Brain microvascular endothelial cell (primary cell): Measurements from ENCODE around the gene GLRX3.

Experiments used
- DNase-seq: peaks from one replicate; pipeline ENCODE4 v3.0.0-alpha.2; 2020
- H3K27ac ChIP-seq: fragments of 250-450 bp; sonication (Bioruptor Pico); 2 replicates; pipeline ENCODE4 v1.5.1; 2020; ENCODE audit warnings: mild to moderate bottlenecking, moderate library complexity
- H3K27me3 ChIP-seq: fragments of 250-450 bp; sonication (Bioruptor Pico); replicated peaks from 2 replicates; pipeline ENCODE4 v1.5.1; 2020; ENCODE audit warnings: mild to moderate bottlenecking
- H3K36me3 ChIP-seq: fragments of 250-450 bp; sonication (Bioruptor Pico); replicated peaks from 2 replicates; pipeline ENCODE4 v1.5.1; 2020; ENCODE audit warnings: mild to moderate bottlenecking
- H3K4me3 ChIP-seq: 2 replicates; pipeline ENCODE4 v1.5.1; 2011; ENCODE audit warnings: low read depth, mild to moderate bottlenecking, control low read depth, low read length, moderate library complexity
- CTCF ChIP-seq: IDR thresholded peaks from 2 replicates; pipeline ENCODE4 v1.5.1; 2011; ENCODE audit warnings: low read depth, mild to moderate bottlenecking, moderate library complexity, low read length, control low read depth, inconsistent platforms; ENCODE audit errors: missing control alignments
- in situ Hi-C: cut with HindIII; loops from 2 replicates; pipeline ENCODE4 v1.10.0; 2017; ENCODE audit warnings: low sequenced_read_pairs, low pct_ligation_motif_present

GLRX3 gene

GRCh38 chr10:130190055-130190736 is 54.0 kb downstream of the GLRX3 start:
- H3K27me3 ChIP-seq, result no peaks in the 10 kb centered on the region
- H3K27ac ChIP-seq, result no peak overlapping the region
- peak overlapping the region; percentile 63 for H3K4me3 ChIP-seq
- DNase-seq, result peak; percentile 69
- H3K36me3 ChIP-seq, result peaks cover 12% of the 10 kb centered on the region
- in situ Hi-C loops, result no loop called here
- TF ChIP-seq CTCF, result peak; percentile 75

GRCh38 chr10:130190737-130191115 is 54.5 kb downstream of the GLRX3 start:
- Histone ChIP-seq H3K4me3 (peak overlapping the region; percentile 63), H3K36me3 (peaks cover 6% of the 10 kb centered on the region), H3K27ac (no peak overlapping the region), H3K27me3 (no peaks in the 10 kb centered on the region)
- no peak for DNase-seq
- in situ Hi-C loops, result no loop called here
- TF ChIP-seq CTCF, result no peak

- Histone ChIP-seq H3K4me3 (no peak overlapping the region), H3K36me3 (peaks cover 5% of the 10 kb centered on the region), H3K27ac (no peak overlapping the region), H3K27me3 (no peaks in the 10 kb centered on the region)
- no peak for TF ChIP-seq CTCF
- in situ Hi-C loops, result no loop called here
- DNase-seq, result no peak
Observed at GRCh38 chr10:130191380-130191779, 55.2 kb downstream of the GLRX3 start.

- in situ Hi-C loops, result no loop called here
- no peak for DNase-seq
- Histone ChIP-seq H3K27ac (no peak overlapping the region), H3K27me3 (no peaks in the 10 kb centered on the region), H3K36me3 (peaks cover 5% of the 10 kb centered on the region), H3K4me3 (no peak overlapping the region)
- no peak for TF ChIP-seq CTCF
Observed at GRCh38 chr10:130192276-130192848, 56.2 kb downstream of the GLRX3 start.

- no peak overlapping the region for H3K4me3 ChIP-seq
- no peak overlapping the region for H3K27ac ChIP-seq
- peaks cover 4% of the 10 kb centered on the region for H3K36me3 ChIP-seq
- no peak for DNase-seq
- in situ Hi-C loops, result no loop called here
- no peaks in the 10 kb centered on the region for H3K27me3 ChIP-seq
- TF ChIP-seq CTCF, result no peak
Observed at GRCh38 chr10:130193033-130193432, 56.8 kb downstream of the GLRX3 start.
